8988T (cell line): ENCODE measurements around the gene MAML3.

Experiments used
- DNase-seq: peaks from one replicate; pipeline ENCODE4 v3.0.0; 2011

Gene MAML3

DNA sequence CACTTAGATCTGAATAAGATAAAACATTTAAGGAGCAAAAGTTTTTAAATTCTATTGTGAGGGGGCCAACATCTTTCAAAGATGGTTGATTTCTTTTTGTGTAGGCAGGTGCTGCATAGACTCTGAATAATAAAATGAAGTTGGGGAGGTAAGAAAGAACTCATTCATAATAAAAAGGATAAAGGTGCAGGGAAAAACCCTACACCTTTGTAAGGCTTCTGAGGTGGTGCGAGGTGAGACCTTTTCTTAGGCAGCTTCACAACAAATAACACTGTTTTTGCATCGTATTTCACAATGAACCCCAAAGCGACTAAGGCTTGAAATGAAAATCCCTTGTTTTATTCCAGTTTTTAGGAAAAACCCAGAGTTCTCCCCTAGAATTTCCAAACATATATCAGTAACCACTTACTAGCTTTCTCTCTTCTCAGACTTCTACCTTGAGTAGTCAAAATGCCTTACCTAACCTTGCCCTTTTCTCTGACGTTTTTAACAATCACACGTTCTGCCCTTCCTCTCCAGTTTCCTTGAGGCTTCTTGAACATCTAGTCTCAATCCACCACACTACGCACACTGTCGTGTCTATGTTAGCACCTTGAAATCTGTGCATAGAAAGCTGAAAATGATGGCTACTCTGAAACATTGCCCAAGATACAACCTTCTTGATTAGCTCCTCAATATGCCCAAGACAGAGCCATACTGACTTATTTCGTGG lies 30.2 kb downstream of the MAML3 start:
- DNase-seq = no peak

DNA sequence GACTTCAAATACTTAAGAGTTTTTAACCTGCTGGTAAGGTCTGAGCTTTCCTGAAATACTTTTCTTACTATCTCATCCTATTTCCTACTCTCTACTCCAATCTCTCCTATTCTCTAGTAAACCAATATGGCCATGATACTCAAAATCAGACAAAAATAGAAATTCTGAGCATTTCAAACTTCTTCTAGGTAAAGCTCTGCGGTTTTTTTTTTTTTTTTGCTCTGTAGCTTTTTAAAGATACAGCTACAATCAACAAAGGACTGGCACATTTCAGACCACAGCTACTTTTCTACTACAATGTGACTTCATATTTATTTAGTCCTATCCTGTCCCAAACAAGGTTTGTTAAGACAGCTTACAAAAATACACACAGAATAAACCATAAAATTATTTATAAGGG lies 31.1 kb downstream of the MAML3 start:
- no peak for DNase-seq

- no peak for DNase-seq
Measured at GRCh38 chr4:140121646-140122045, 32.3 kb downstream of the MAML3 start.

DNA sequence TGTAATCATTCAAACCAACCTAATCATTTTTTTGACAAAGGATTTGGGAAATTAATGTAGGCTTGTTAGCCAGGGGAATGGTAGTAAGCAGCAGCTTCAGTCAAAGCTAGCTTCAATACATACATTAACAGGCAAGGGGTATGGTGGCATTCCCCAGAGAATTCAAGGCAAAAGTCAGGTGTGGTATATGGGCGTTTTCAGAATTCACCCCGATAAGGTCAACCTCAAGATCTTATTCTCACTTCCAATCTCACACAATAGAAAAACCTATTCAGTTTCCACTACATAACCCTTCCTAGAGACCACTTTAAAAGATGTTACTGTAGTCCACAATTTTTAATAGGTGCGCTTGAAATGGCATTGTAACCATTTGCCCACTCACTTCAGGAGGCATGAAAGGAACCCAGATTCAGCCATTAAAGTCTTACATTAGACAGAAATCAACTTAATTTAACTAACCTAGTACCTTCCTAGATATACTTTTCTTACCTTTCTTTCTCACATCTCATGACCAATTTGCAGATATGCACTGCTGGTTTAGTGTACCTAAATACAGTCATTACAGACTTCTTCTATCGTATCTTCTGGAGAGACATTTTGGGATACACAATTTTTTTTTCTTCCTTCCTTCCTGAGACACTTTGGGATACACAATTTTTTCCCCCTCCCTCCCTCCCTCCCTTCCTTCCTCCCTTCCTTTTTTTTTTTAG lies 34.9 kb downstream of the MAML3 start:
- DNase-seq = no peak

GRCh38 chr4:140117947-140118346 lies 36.0 kb downstream of the MAML3 start:
- no peak for DNase-seq

GRCh38 chr4:140116442-140117104 lies 37.4 kb downstream of the MAML3 start:
- no peak for DNase-seq

DNA sequence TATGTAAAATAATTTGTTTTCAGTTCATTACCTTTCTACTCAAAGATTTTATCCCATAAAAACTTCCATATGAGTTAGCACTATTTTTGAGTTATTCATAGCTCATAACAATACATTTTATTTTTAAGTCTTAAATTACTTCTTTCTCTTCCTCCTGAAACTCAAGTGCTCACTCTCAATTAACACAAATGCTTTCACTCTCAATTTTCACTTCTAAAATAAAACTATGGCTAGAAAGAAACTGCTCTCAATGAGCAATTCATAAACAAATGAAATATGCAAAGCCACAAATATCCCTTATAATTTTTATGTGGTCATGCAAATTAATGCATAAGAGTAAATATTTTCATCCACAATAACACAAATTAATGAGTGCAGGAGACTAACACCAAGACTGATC lies 38.8 kb downstream of the MAML3 start:
- no peak for DNase-seq

- no peak for DNase-seq
Measured at GRCh38 chr4:140113653-140114052, 40.3 kb downstream of the MAML3 start.

GRCh38 chr4:140112576-140112975 lies 41.4 kb downstream of the MAML3 start:
- DNase-seq = no peak

DNA sequence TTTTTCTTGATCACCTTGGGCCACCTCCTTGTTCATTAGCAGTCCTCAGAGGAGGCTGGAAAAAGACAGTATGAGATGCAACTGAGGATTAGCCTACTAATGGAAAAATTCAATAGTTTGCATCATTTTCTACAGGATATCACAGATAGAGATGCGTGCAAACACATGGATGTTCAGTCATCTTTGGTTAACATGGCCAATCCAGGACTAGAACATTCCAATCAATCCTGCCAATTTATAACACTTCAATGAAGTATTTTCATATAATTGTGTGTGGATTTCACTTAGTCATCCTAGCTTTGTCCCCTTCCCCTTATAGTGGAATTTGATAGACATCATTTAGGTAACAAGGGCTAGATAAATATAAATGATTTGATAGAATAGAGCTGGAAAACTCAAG lies 42.7 kb downstream of the MAML3 start:
- no peak for DNase-seq

DNA sequence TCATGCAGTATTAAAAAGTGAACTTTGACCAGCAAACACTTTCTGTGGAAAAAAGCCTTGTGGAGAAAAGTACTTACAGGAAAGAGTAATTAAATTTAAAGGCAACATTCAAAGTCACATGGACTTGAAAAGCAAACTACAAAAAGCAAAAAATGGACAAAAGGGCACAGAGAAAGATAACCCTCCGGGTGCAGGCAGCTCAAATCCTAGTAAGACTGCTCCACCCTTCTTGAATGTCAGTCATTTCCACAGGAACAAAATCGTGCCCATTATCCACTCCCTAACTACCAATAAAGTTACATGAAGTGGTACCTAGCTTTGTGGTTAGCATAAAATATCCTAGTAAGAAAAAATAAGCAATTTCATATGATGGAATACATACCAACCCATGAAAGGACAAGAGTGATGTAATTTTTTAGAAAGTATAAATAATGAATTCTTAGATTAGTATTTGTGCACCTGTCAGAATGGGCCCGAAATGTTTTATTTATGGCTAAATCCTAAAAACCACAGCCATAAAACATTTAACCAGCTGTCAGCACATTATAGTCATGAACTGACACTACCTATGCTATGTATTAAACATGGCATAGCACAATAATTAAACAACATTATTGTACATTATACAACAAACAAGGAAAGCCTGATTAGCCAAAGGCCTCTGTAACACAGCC lies 43.3 kb downstream of the MAML3 start:
- no peak for DNase-seq

GRCh38 chr4:140109737-140110136 lies 44.2 kb downstream of the MAML3 start:
- DNase-seq = no peak

DNA sequence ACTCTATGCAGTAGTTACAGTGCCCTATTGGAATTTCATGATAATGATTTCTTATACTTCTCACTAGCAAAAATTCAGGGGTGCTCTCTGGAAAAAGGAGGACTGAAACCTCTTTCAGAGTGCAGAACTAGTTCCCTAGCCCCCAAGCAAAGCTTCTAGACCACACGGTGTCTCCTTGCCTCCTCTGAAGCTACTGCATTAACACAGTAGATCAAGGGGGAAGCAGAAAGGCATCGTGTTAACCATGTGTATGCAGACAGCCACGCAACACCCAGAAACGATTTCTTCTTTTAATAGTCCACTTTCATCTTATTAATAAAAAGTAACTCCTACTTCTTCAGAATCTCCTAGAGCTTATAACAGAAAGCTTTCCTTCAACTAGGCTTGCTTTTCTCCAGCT lies 44.7 kb downstream of the MAML3 start:
- no peak for DNase-seq

- DNase-seq = no peak
Measured at GRCh38 chr4:140108713-140109230, 45.2 kb downstream of the MAML3 start.

GRCh38 chr4:140108243-140108642 lies 45.7 kb downstream of the MAML3 start:
- DNase-seq = no peak

DNA sequence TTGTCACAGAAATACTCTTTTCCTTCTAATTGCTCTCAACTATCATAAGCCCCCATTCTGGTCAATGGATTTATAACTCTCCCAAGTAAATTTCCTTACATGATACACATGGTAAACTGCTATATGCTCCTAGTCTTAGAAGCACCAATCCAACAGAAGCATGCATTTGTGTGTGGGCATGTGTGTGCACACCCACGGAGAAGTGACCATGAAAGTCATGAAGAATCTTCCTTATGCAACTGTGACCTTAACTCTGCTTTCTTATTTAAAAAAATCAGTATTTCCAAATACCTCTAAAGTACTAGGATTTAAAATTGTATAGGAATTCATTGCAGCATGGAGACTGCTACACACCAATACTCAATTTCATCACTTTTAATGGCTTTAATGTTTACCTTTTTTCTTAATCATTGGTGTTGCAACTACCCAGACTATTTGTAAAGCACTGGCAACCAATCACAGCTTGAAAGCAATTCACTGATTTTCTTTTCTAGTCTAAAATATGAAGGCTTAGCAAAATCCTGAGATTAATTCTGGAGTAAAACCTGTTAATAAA lies 47.6 kb downstream of the MAML3 start:
- no peak for DNase-seq

DNA sequence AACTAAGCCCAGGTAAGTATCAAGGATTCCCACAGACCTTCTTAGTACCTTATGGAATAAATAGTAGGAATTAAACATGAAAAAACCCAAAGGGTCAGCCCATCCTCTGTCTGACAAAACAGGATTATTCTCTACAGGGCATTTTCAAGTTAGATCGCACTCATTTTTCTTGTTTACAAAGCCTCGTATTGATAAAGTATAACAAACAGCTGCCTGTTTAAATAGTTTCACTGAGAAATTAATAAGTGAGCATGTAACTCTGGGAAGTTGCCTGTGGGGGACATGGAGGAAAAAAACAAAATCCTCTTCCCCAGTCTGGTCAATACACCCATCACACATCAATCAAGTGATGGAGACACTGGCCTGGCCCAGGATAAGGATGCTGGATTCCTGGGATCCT lies 48.5 kb downstream of the MAML3 start:
- no peak for DNase-seq

- no peak for DNase-seq
Measured at GRCh38 chr4:140103676-140104075, 50.3 kb downstream of the MAML3 start.

- no peak for DNase-seq
Measured at GRCh38 chr4:140102421-140102820, 51.6 kb downstream of the MAML3 start.

DNA sequence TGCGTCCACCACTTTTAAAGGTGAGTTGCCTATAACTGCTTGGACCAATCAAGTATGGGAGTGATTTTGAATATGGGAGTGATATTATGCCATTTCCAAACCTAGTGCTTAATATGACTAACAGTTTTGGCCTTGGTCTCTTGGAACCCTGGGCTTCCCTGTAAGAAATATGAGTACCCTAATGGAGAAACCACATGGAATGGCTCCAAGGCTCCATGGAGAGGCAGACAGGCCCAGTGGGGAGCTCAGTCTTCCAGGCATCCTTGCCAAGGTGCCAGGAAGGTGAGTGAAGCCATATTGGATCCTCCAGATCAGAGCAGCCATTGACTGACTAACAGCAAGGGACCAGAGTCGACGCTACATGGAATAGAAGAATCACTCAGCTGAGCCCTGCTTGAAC lies 53.2 kb downstream of the MAML3 start:
- DNase-seq = no peak

- DNase-seq = no peak
Measured at GRCh38 chr4:140099983-140100382, 54.0 kb downstream of the MAML3 start.

DNA sequence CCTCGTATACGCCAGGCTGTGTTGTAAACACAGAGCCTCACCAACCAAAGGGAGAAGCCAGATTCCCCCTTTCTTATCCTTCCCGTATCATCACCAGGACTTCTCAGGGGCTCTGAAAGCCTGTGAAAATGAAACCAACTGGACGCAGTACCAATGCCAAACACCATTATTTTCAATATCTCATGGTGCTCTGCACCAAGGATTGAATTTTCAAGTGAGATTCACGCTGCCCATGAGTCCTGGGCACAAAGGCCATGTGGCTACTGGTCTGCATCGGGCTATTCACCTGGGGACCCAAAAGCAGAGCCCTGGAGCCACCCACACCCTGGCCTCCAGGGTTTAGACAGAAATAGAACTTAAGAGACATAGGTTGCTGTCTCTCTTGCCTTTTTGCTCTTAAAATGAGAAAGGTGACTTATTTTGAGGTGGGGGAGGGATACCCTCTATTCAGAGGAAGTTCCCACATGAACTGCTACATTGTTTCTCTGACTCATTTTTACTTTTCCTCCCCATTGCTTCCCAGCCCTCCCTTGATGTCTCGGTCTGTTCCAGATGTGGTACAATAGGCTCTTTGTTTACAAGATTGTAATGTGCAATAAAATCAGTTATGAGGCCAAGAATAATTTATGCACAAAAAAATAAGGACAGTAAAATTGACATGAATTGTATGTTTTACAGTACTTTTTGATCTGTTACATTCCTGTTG lies 55.4 kb downstream of the MAML3 start:
- DNase-seq = no peak
